A549 treated with dexamethasone at 1 μM for 4 hours (cell line): Measurements from ENCODE around the gene MAP3K5. TPM values are rescaled to one million over a fixed set of nuclear protein-coding genes. Genes with fewer than 3 reads are reported as not detected.

Source experiments
- total RNA-seq: library from RNA; stranded (reverse); fragments of 200-300 nt; extraction: Qiagen RNA extraction; gene quantifications from 5 replicates; pipeline ENCODE4 v1.2.3, GENCODE V29; 2022

The MAP3K5 gene
- 1.7 to 2.6 TPM (median 2.2 TPM) in 5 replicates for total RNA-seq

GRCh38 chr6:136792410-136793262 is at the start of gene MAP3K5:
Gene MAP3K5, minus strand, starts transcription at chr6:136792477. Its CDS starts 320 bp downstream, at chr6:136792157.

GRCh38 chr6:136822376-136823127 is 30.3 kb upstream of the MAP3K5 start, which contains the start of gene PEX7:
Gene PEX7, plus strand, starts transcription at chr6:136822592. Its CDS starts 74 bp downstream, at chr6:136822666.

GRCh38 chr6:136550330-136551071 is 241.8 kb downstream of the MAP3K5 start, which contains the start of gene MAP7:
Gene MAP7, minus strand, starts transcription at chr6:136550422. Its CDS starts 14 bp downstream, at chr6:136550408.

Other genes with a start within 250 kb of the MAP3K5 start
- 18.8 to 29.1 TPM (median 25.7 TPM) in 5 replicates for gene MAP7, start 242.1 kb downstream of the MAP3K5 start, total RNA-seq
- 4.5 to 5.5 TPM (median 4.8 TPM) in 5 replicates for gene PEX7, start 30.1 kb upstream of the MAP3K5 start, total RNA-seq
- 0.04 to 0.07 TPM (median 0.06 TPM) in 5 replicates for gene SLC35D3, start 129.8 kb upstream of the MAP3K5 start, total RNA-seq